NCI-H1436 treated with DMSO at 0.1 percent for 48 hours (cell line): ENCODE measurements around the gene ELOA2.
"Not testable (repeated sequence)": the region's sequence is repeated elsewhere in the genome, so short reads cannot be mapped to it uniquely, and the experiment has no call there.

Experiments
- DNase-seq: peaks from one replicate; lab custom pipeline; 2025; lab: John Stamatoyannopoulos, UW

Gene ELOA2

GRCh38 chr18:47020757-47021156, 14.7 kb downstream of the ELOA2 start:
- not testable (repeated sequence) for DNase-seq

- not testable (repeated sequence) for DNase-seq
These were observed 15.6 kb downstream of the ELOA2 start for GRCh38 chr18:47019870-47020269.
